H1 (cell line): Measurements from ENCODE around the gene EPS8L1. TPM values are rescaled to one million over a fixed set of nuclear protein-coding genes. Genes with fewer than 3 reads are reported as not detected.

ENCODE experiments used
- CTCF ChIA-PET: fragments of 300-600 bp; sonication (Branson Sonifier 250); formaldehyde crosslinking; loops from one replicate; lab custom pipeline; 2021; ENCODE audit not compliant: partially characterized antibody; lab: Charles Lee
- POLR2A ChIA-PET: fragments of 300-600 bp; sonication (Branson Sonifier 250); formaldehyde crosslinking; loops from one replicate; lab custom pipeline; 2021; ENCODE audit warnings: inconsistent platforms; ENCODE audit not compliant: partially characterized antibody; lab: Charles Lee
- DNase-seq, 2 experiments: peaks; one replicate each; pipeline versions ENCODE4 v3.0.0 to v3.0.0-alpha.2; 2010 to 2022; ENCODE audit warnings: low spot score in 2 of 2, low read depth in 1 of 2, mixed read lengths in 1 of 2
- FAIRE-seq: peaks from 2 replicates; lab custom pipeline; 2011; peaks lifted over from hg19 to GRCh38; lab: Jason Lieb, UNC
- H2AFZ ChIP-seq: 2 replicates; pipeline ENCODE4 v1.8.1; 2012; ENCODE audit warnings: low read length, inconsistent platforms
- H2AK5ac ChIP-seq: 2 replicates; pipeline ENCODE4 v1.6.1; 2013; ENCODE audit warnings: low read depth, low read length
- H2BK120ac ChIP-seq: replicated peaks from 2 replicates; pipeline ENCODE3; 2013; ENCODE audit warnings: low read depth, low read length, inconsistent platforms
- H2BK12ac ChIP-seq: 2 replicates; pipeline ENCODE4 v1.6.1; 2013; ENCODE audit warnings: low read depth, low read length
- H2BK15ac ChIP-seq: 2 replicates; pipeline ENCODE4 v1.6.1; 2013; ENCODE audit warnings: low read length
- H2BK20ac ChIP-seq: 2 replicates; pipeline ENCODE4 v1.6.1; 2013; ENCODE audit warnings: low read length
- H2BK5ac ChIP-seq: 2 replicates; pipeline ENCODE4 v1.6.1; 2013; ENCODE audit warnings: low read depth, low read length
- H3K14ac ChIP-seq: 2 replicates; pipeline ENCODE4 v1.6.1; 2013; ENCODE audit warnings: inconsistent platforms; ENCODE audit not compliant: insufficient read length
- H3K18ac ChIP-seq: 2 replicates; pipeline ENCODE4 v1.6.1; 2013; ENCODE audit warnings: low read length; ENCODE audit errors: extremely low read depth
- H3K23ac ChIP-seq: 2 replicates; pipeline ENCODE4 v1.6.1; 2013; ENCODE audit warnings: inconsistent platforms; ENCODE audit not compliant: insufficient read length
- H3K23me2 ChIP-seq: 2 replicates; pipeline ENCODE4 v1.6.1; 2013; ENCODE audit warnings: low read depth, low read length
- H3K27ac ChIP-seq: 2 replicates; pipeline ENCODE4 v1.6.1; 2011; ENCODE audit warnings: low read depth, low read length, inconsistent platforms
- H3K27me3 ChIP-seq, 4 experiments: replicated peaks in 1 of 4; 1 replicate in 1 of 4; 2 replicates in 3 of 4; pipeline versions ENCODE4 v1.6.1 to v1.8.1; 2011 to 2013; ENCODE audit warnings: low read length in 3 of 4, mild to moderate bottlenecking in 3 of 4, inconsistent platforms in 2 of 4, mixed read lengths in 2 of 4, moderate library complexity in 1 of 4; ENCODE audit not compliant: control insufficient read depth in 3 of 4, insufficient read depth in 3 of 4; ENCODE audit errors: extremely low read depth in 1 of 4
- H3K36me3 ChIP-seq, 4 experiments: 2 replicates each; pipeline versions ENCODE4 v1.6.1 to v1.8.1; 2011 to 2013; ENCODE audit warnings: mild to moderate bottlenecking in 4 of 4, low read length in 3 of 4, moderate library complexity in 2 of 4, control low read depth in 1 of 4, inconsistent platforms in 1 of 4; ENCODE audit not compliant: insufficient read depth in 4 of 4, control insufficient read depth in 2 of 4
- H3K4ac ChIP-seq: replicated peaks from 2 replicates; pipeline ENCODE3; 2013; ENCODE audit warnings: low read length, low read depth, mixed read lengths, inconsistent platforms; ENCODE audit not compliant: insufficient read length
- H3K4me1 ChIP-seq, 4 experiments: replicated peaks in 1 of 4; 1 replicate in 1 of 4; 2 replicates in 3 of 4; pipeline versions ENCODE4 v1.6.1 to v1.8.1; 2011 to 2013; ENCODE audit warnings: low read length in 3 of 4, inconsistent platforms in 2 of 4, mixed read lengths in 1 of 4; ENCODE audit not compliant: insufficient read depth in 4 of 4, control insufficient read depth in 3 of 4
- H3K4me2 ChIP-seq, 2 experiments: 2 replicates each; pipeline versions ENCODE4 v1.6.1 to v1.8.1; 2011 to 2013; ENCODE audit warnings: low read depth in 2 of 2, low read length in 2 of 2, control low read depth in 1 of 2, inconsistent platforms in 1 of 2, mild to moderate bottlenecking in 1 of 2; ENCODE audit not compliant: insufficient read depth in 1 of 2
- H3K4me3 ChIP-seq, 4 experiments: fragments of 200-600, 300-600 bp in 1 of 4; sonication (generic), shearing (Covaris generic), sonication (Bioruptor Twin) in 1 of 4; 2 replicates each; pipeline versions ENCODE4 v1.5.1 to v1.8.1; 2011 to 2016; ENCODE audit warnings: low read length in 4 of 4, low read depth in 3 of 4, control low read depth in 2 of 4, inconsistent platforms in 2 of 4, mild to moderate bottlenecking in 2 of 4, mixed read lengths in 1 of 4, moderate library complexity in 1 of 4; ENCODE audit not compliant: insufficient read depth in 2 of 4; ENCODE audit errors: extremely low read depth in 1 of 4
- H3K56ac ChIP-seq: replicated peaks from 2 replicates; pipeline ENCODE3; 2013; ENCODE audit warnings: low read depth, mild to moderate bottlenecking, mixed read lengths, low read length, inconsistent platforms; ENCODE audit not compliant: insufficient read length
- H3K79me1 ChIP-seq: 2 replicates; pipeline ENCODE4 v1.6.1; 2013; ENCODE audit warnings: low read depth, low read length, control low read depth
- H3K79me2 ChIP-seq, 2 experiments: 2 replicates each; pipeline versions ENCODE4 v1.6.1 to v1.8.1; 2012 to 2013; ENCODE audit warnings: low read length in 2 of 2, mild to moderate bottlenecking in 2 of 2, inconsistent platforms in 1 of 2; ENCODE audit not compliant: insufficient read depth in 2 of 2, control insufficient read depth in 1 of 2
- H3K9ac ChIP-seq, 4 experiments: replicated peaks in 1 of 4; 1 replicate in 1 of 4; 2 replicates in 3 of 4; pipeline versions ENCODE4 v1.6.1 to v1.8.1; 2011 to 2013; ENCODE audit warnings: low read depth in 3 of 4, low read length in 3 of 4, control low read depth in 2 of 4, mild to moderate bottlenecking in 2 of 4, moderate library complexity in 2 of 4, inconsistent platforms in 1 of 4; ENCODE audit errors: extremely low read depth in 1 of 4
- H3K9me3 ChIP-seq, 2 experiments: 2 replicates each; pipeline versions ENCODE4 v1.6.1 to v1.8.1; 2012 to 2013; ENCODE audit warnings: mild to moderate bottlenecking in 2 of 2, moderate library complexity in 2 of 2, control low read depth in 1 of 2, inconsistent platforms in 1 of 2, low read depth in 1 of 2, low read length in 1 of 2, mixed read lengths in 1 of 2; ENCODE audit not compliant: insufficient read depth in 2 of 2
- H4K20me1 ChIP-seq, 2 experiments: replicated peaks in 1 of 2; 2 replicates each; pipeline versions ENCODE3 to v1.8.1; 2011 to 2013; ENCODE audit warnings: inconsistent platforms in 2 of 2, low read length in 2 of 2, mild to moderate bottlenecking in 1 of 2; ENCODE audit not compliant: insufficient read depth in 2 of 2, control insufficient read depth in 1 of 2
- H4K5ac ChIP-seq: 2 replicates; pipeline ENCODE4 v1.6.1; 2013; ENCODE audit warnings: low read length, low read depth, mixed read lengths, inconsistent platforms; ENCODE audit not compliant: insufficient read length
- H4K8ac ChIP-seq: 2 replicates; pipeline ENCODE4 v1.8.0; 2013; ENCODE audit warnings: mild to moderate bottlenecking, moderate library complexity, low read length, inconsistent platforms; ENCODE audit not compliant: insufficient read depth; ENCODE audit errors: extremely low read depth
- H4K91ac ChIP-seq: replicated peaks from 2 replicates; pipeline ENCODE3; 2013; ENCODE audit warnings: low read length, mixed read lengths, inconsistent platforms; ENCODE audit not compliant: insufficient read length
- POLR2A ChIP-seq, 2 experiments: IDR thresholded peaks; 1 replicate in 1 of 2; 2 replicates in 1 of 2; pipeline ENCODE4 v1.6.1; 2011; ENCODE audit warnings: low read depth in 2 of 2, low read length in 2 of 2, mild to moderate bottlenecking in 2 of 2; ENCODE audit errors: control extremely low read depth in 1 of 2
- RXRA ChIP-seq: IDR thresholded peaks from 2 replicates; pipeline ENCODE4 v1.6.1; 2011; ENCODE audit warnings: low read depth, mild to moderate bottlenecking, low read length, moderate library complexity; ENCODE audit not compliant: insufficient read depth
- WGBS, 2 experiments: shearing (Covaris generic) in 1 of 2; methylation state at CpG; one replicate each; pipeline versions ENCODE4 v1.1.6 to v1.1.7; 2013 to 2015; ENCODE audit warnings: low lambda C conversion rate in 2 of 2, mixed read lengths in 2 of 2, inconsistent platforms in 1 of 2, low coverage in 1 of 2, missing lambda C conversion rate in 1 of 2; ENCODE audit not compliant: insufficient replicate concordance in 2 of 2, insufficient coverage in 1 of 2, insufficient read length in 1 of 2; ENCODE audit errors: extremely low coverage in 1 of 2, missing lambda C conversion rate in 1 of 2; 5-methylcytosine and 5-hydroxymethylcytosine counted together
- polyA plus RNA-seq, 7 experiments: library from polyadenylated mRNA; depleted of rRNA in 3 of 7; stranded (reverse) in 5 of 7; unstranded in 2 of 7; fragments of >200 nt in 5 of 7; fragments of 200-250 nt in 2 of 7; gene quantifications; 1 replicate in 5 of 7; 2 replicates in 1 of 7; 4 replicates in 1 of 7; pipeline versions ENCODE4 v1.2.1 to v1.2.3, GENCODE V29; 2011 to 2013; ENCODE audit warnings: missing spikeins in 2 of 7, mixed read lengths in 2 of 7
- total RNA-seq: library from RNA; stranded (reverse); fragmentation: NEBNext Ultra II Directional; extraction: Animal tissue kit (Norgen Biotek cat#: 25700); gene quantifications from 2 replicates; pipeline ENCODE4 v1.2.1, GENCODE V29; 2021

The EPS8L1 gene
- total and polyA plus RNA-seq, 2 of the 8 experiments (the other 6 are each of a cell fraction or from before 2014, with no cell fraction given) = 19.8 to 30.2 TPM

DNA sequence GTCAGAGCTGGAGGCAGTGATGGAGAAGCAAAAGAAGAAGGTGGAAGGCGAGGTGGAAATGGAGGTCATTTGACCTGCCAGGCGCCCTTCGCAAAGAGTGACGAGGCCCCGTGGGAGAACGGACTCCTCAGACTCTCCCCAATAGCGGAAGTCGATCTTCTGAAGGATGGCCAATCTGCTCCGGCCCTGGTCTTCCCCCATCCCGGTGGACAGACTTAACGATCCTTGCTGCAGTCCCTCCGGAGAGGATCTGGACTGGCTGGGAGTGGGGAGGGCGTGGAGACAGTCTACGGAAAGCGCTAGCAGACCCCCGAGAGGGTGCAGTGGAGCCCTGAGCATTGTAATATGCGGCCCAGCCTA is 11.9 kb downstream of the EPS8L1 start:
- Histone ChIP-seq H2AK5ac (no peak overlapping the region), H4K20me1 (peaks cover 14 to 15% of the 10 kb centered on the region in 2 experiments), H3K79me1 (no peaks in the 10 kb centered on the region; the same call in 1 of the 2 replicates), H3K9me3 (no peaks in the 10 kb centered on the region), H2BK12ac (peak overlapping the region; percentile 55; the same call in 1 of the 2 replicates), H3K4ac (no peak overlapping the region), H3K79me2 (no peaks in the 10 kb centered on the region), H2AFZ (no peak overlapping the region), H3K27me3 (peaks cover 0 to 3% (median 1%) of the 10 kb centered on the region in 4 experiments; a peak in 3 of 7 replicates), H4K5ac (no peak overlapping the region), H3K4me1 (peaks cover 0 to 32% (median 20%) of the 10 kb centered on the region in 4 experiments; a peak in 6 of 7 replicates), H3K23ac (no peak overlapping the region), H4K8ac (no peak overlapping the region), H3K18ac (0 out of 2 replicates have a peak overlapping the region, but pooled peaks have one; percentile 6), H2BK5ac (no peak overlapping the region; the same call in 1 of the 2 replicates), H3K36me3 (peaks cover 0 to 5% (median 2%) of the 10 kb centered on the region in 4 experiments; a peak in 2 of 8 replicates), H4K91ac (no peak overlapping the region), H2BK20ac (no peak overlapping the region), H2BK120ac (no peak overlapping the region), H3K23me2 (peaks cover 21% of the 10 kb centered on the region), H3K56ac (no peak overlapping the region), H2BK15ac (no peak overlapping the region), H3K27ac (no peak overlapping the region), H3K9ac (peak overlapping the region in 2 of 4 experiments; percentile 29 to 30; a peak in 3 of 7 replicates), H3K4me3 (peak overlapping the region; percentile 46 to 84 (median 72)), H3K4me2 (peak overlapping the region; percentile 71 to 98), H3K14ac (no peak overlapping the region)
- DNase-seq = no peak
- ChIA-PET POLR2A (interaction anchor here (0.5 to 8.7 kb wide), 10 partner anchors 8 to 1218 kb away, joined by 3 to 72 read pairs (median 4); partner anchors contain the start of genes EPS8L1, PPP1R12C and UBE2S), CTCF (interaction anchor here (0.8 to 4.5 kb wide), 15 partner anchors 9 to 206 kb away, joined by 3 to 26 read pairs (median 7); partner anchors contain the start of genes DNAAF3 and RDH13)
- WGBS, 2 experiments = 54% methylated on average over 17 of the region's 17 CpGs; no CpG with 5 or more reads in 1 of the 2 experiments
- no peak for FAIRE-seq
- TF ChIP-seq RXRA (no peak), POLR2A (IDR thresholded peaks at IDR 0.05; ENCODE audit: control extremely low read depth in 1 of 2, low read depth in 2 of 2, low read length in 2 of 2) (peak in 1 of 2 experiments; percentile 54; a peak in 2 of 3 replicates)
